Muscle layer of duodenum (tissue), 2 donors: Measurements from ENCODE around the gene NDUFB10.
"Not testable (repeated sequence)": the region's sequence is repeated elsewhere in the genome, so short reads cannot be mapped to it uniquely, and the experiment has no call there.

Experiments used
- H3K27ac ChIP-seq: one replicate; pipeline ENCODE4 v1.7.0; 2013; ENCODE audit warnings: mild to moderate bottlenecking, low read length
- H3K27me3 ChIP-seq: one replicate; pipeline ENCODE4 v1.7.0; 2013; ENCODE audit warnings: low read depth, mild to moderate bottlenecking, control low read depth, low read length
- H3K36me3 ChIP-seq, 2 donors: one replicate each; pipeline ENCODE4 v1.7.0; 2013; ENCODE audit warnings: low read length in 2 of 2, control low read depth in 1 of 2, mild to moderate bottlenecking in 1 of 2; ENCODE audit not compliant: insufficient read depth in 2 of 2, control insufficient read depth in 1 of 2
- H3K4me1 ChIP-seq, 2 donors: one replicate each; pipeline ENCODE4 v1.7.0; 2013; ENCODE audit warnings: low read length in 2 of 2, mild to moderate bottlenecking in 2 of 2, control low read depth in 1 of 2, moderate library complexity in 1 of 2; ENCODE audit not compliant: insufficient read depth in 2 of 2, control insufficient read depth in 1 of 2
- H3K4me3 ChIP-seq, 2 donors: one replicate each; pipeline ENCODE4 v1.7.0; 2013; ENCODE audit warnings: low read length in 2 of 2, low read depth in 1 of 2, mild to moderate bottlenecking in 1 of 2
- H3K9me3 ChIP-seq, 2 donors: one replicate each; pipeline ENCODE4 v1.7.0; 2013; ENCODE audit warnings: low read length in 2 of 2, control low read depth in 1 of 2, mild to moderate bottlenecking in 1 of 2; ENCODE audit not compliant: control insufficient read depth in 1 of 2
- donor health status: healthy.

NDUFB10 gene

DNA sequence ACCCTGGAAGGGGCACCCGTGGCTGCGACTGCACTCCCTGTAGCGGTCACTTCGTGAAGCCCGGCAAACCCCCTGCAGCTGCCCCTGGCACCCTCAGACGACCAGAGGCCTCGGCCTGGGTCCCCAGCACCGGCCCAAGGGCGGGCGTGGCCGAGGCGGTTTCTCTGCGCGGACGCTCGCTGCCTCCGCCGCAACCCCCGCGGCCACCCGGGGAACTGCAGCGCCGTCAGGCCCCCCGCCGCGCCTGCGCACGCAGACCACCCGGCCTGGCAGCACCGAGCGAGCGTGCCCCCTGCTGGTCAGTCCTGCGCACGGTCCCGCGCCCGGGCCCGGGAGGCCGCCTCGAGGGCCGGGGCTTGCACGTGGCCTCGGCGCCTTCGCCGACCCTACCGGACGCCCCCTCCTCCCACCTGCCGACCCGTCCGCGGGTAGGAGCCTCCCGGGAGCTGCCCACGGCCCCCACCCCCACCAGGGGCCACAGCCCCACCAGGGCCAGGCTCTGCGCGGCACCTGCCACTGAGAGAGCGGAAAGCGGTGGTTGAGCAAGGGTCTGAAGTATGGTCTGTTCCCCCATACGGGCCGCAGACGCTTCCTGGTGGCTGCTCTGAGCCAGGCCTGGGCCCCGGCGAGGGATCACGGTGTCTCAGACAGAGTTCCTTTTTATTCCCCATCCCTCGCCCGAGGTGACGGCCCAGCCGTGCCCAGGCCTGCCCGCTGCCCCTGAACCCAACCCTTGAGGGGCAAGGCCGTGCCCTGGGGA lies 29.6 kb upstream of the NDUFB10 start:
- peaks cover 0 to 3% of the 10 kb centered on the region in 2 donors for H3K4me1 ChIP-seq
- H3K36me3 ChIP-seq: no peaks in the 10 kb centered on the region
- no peaks in the 10 kb centered on the region for H3K27me3 ChIP-seq
- no peaks in the 10 kb centered on the region for H3K9me3 ChIP-seq
- no peak overlapping the region for H3K27ac ChIP-seq
- H3K4me3 ChIP-seq: peak overlapping the region in 1 of 2 donors; percentile 77

DNA sequence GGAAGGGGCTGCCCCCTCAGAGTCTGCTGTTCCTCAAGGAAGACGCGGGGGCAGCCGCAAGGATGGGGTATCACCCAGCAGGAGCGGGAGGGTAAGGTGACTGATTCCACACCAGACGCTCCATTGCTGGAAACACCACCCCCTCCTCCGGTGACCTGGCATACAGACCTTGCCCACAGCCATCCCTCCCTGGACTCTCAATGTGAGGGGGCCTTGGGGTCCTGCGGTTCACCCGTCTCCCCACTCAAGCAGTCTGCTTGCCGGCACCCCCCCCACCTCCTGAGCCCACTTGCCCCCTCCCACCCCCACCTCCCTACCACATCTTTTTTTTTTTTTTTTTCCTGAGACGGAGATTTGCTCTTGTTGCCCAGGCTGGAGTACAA lies 29.0 kb upstream of the NDUFB10 start:
- no peak overlapping the region for H3K4me3 ChIP-seq
- H3K4me1 ChIP-seq: peaks cover 0 to 3% of the 10 kb centered on the region in 2 donors
- H3K9me3 ChIP-seq: no peaks in the 10 kb centered on the region
- H3K36me3 ChIP-seq: no peaks in the 10 kb centered on the region
- H3K27ac ChIP-seq: no peak overlapping the region
- H3K27me3 ChIP-seq: no peaks in the 10 kb centered on the region

DNA sequence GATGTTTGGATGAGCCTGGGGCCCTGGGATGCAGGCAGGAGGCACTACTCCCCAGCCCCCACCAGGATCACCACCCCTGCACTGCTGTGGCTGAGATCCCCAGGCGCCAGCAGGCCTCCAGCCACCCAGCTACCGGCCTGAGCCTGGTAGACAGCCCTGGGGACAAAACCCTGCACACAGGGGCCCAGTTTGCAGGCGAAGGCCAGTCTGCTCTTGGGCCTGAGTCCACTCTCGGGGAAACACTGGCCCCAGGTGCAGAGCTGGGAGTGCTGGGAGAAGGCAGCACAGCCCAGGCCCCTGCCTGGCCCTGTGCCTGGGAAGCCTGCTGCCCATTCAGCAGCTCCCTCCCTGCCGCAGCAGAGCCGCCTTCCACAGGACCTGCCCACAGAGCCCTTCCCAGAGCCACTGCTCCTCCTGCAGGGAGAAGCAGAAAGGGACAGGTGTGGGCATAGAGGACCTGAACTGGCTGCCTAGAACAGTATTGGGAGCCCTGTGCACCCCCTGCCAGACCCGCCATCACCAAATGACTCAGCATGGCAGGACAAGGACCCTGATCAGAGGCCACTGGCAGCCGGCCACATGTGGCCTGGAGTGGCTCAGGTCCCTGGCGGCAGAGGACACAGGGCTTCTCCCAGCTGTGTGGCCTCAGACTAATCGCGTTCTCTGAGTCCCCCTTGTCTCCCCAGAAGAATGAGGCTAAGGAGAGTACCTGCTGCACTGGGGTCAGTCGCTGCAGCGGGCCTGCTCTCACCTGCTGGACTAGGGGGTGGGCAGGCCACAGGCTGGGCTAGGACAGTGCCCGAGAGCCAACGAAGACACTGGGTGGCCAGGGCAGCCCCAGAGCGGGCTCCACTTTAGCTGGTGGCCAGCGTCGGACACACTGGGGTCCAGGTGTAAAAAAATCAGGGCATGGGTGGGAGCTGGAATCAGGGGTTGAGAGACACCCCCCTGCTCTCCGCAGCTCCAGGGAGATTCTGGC lies 27.0 kb upstream of the NDUFB10 start:
- no peaks in the 10 kb centered on the region for H3K27me3 ChIP-seq
- no peak overlapping the region for H3K4me3 ChIP-seq
- H3K9me3 ChIP-seq: no peaks in the 10 kb centered on the region
- H3K36me3 ChIP-seq: peaks cover 4 to 5% of the 10 kb centered on the region in 2 donors
- peaks cover 0 to 3% of the 10 kb centered on the region in 2 donors for H3K4me1 ChIP-seq
- H3K27ac ChIP-seq: no peak overlapping the region

DNA sequence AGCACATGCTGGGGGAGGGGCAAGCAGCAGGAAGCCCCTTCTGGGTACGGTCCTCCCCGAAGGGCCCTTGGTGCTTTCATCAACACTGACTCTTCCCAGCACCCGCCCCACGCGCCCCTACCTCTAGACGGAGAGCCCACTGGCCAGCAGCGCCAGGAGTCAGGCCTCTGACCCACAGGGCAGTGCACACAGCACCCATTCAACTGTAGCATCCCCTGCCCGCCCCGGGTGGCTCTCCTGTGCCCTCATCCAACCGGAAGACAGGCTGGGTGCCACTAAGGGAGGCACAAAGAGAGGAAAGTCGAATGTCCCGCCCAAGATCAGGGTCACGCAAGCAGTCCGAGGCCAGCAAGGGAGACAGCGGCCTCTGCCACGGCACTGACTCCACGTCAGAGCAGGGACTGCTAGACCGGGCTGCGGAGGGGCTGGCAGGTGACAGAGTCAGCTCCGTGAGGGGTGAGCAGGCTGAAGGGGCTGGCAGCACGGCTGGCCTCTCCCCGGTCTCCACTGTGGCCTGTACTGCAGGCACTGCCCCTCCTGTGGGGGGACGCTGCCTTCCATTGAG lies 26.2 kb upstream of the NDUFB10 start:
- Histone ChIP-seq H3K4me1 (peaks cover 0 to 3% of the 10 kb centered on the region in 2 donors), H3K27ac (no peak overlapping the region), H3K4me3 (no peak overlapping the region), H3K9me3 (no peaks in the 10 kb centered on the region), H3K36me3 (peaks cover 7 to 13% of the 10 kb centered on the region in 2 donors), H3K27me3 (no peaks in the 10 kb centered on the region)

DNA sequence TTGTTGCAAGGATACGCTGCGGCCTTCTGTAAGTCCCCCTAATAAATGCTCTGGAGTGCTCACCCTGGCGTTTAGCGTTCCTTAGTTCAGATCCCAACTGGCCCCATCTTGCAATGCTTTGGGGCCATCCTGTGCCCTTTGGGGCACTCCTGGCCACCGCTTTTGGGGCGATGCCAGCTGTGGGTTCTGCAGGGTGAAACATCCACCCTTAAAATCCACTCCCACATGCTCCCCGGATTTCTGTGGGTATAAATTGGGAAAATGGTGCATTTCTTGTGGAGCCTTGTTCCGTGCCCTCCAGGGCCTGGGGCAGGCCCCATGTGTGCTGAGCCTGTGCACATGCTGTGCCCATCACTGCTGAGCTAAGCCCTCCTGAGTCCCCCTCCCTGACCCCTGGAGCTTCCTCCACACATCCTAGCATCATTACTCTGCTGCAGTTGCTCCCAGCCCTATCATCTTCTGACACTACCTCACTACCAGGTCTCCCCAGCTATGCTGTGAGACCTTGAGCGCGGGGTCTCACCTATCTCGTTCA lies 22.3 kb upstream of the NDUFB10 start:
- Histone ChIP-seq H3K36me3 (peaks cover 16 to 40% of the 10 kb centered on the region in 2 donors), H3K27me3 (no peaks in the 10 kb centered on the region), H3K27ac (no peak overlapping the region), H3K4me3 (no peak overlapping the region), H3K9me3 (no peaks in the 10 kb centered on the region), H3K4me1 (peaks cover 7% of the 10 kb centered on the region in 2 donors)

DNA sequence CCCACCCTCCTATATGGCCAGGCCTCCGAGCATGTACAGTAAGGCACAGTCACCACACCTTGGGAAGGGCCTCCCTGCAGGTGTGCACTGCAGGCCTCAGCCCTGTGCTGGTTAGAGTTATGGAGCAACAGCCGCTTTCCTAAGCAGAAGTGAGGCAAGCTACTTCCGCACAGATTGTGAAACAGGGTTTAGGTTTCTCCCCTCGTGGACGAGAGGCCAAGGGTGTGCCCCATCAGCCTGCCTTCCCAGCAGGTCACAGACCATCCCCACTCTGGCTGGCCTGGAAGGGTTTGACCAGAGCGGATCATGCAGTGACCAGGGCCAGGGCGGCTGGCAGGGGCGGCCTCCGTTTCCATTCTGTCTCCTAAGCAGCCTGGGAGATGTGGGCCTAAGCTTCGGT lies 21.0 kb upstream of the NDUFB10 start:
- H3K4me1 ChIP-seq: peaks cover 10 to 15% of the 10 kb centered on the region in 2 donors
- H3K27me3 ChIP-seq: no peaks in the 10 kb centered on the region
- H3K9me3 ChIP-seq: no peaks in the 10 kb centered on the region
- peak overlapping the region in 1 of 2 donors; percentile 11 for H3K4me3 ChIP-seq
- no peak overlapping the region for H3K27ac ChIP-seq
- peaks cover 16 to 40% of the 10 kb centered on the region in 2 donors for H3K36me3 ChIP-seq

DNA sequence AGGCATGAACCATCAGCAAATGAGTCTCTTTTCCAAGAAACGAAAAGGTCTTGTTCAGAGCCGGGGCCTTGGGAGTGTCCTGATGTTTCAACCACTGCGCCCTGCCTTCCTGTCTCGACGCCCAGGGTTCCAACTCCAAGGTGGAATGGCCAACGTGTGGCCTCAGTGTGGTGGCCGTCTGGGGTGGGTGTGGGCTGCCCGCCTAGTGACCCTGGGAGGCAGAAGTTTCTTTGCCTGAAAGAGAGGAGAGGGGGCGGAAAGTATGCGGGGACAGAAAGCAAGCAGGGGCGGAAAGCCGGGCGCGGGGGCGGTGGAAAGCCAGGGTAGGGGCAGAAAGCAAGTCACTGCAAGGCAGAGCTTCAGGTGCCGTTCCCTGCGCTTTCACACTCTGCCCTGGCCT lies 20.4 kb upstream of the NDUFB10 start:
- H3K27me3 ChIP-seq: no peaks in the 10 kb centered on the region
- no peak overlapping the region for H3K27ac ChIP-seq
- peak overlapping the region in 1 of 2 donors; percentile 11 for H3K4me3 ChIP-seq
- H3K4me1 ChIP-seq: peaks cover 10 to 15% of the 10 kb centered on the region in 2 donors
- peaks cover 16 to 40% of the 10 kb centered on the region in 2 donors for H3K36me3 ChIP-seq
- no peaks in the 10 kb centered on the region for H3K9me3 ChIP-seq

DNA sequence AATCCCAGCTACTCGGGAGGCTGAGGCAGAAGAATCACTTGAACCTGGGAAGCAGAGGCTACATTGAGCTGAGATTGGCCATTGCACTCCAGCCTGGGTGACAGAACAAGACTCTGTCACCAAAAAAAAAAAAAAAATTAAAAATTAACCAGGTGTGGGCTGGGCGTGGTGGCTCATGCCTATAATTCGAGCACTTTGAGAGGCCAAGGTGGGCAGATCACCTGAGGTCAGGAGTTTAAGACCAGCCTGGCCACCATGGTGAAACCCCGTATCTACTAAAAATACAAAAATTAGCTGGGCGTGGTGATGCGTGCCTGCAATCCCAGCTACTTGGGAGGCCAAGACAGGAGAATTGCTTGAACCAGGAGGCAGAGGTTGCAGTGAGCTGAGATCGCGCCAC lies 19.5 kb upstream of the NDUFB10 start:
- not testable (repeated sequence) for H3K27me3 ChIP-seq, H3K27ac ChIP-seq, H3K9me3 ChIP-seq, H3K4me3 ChIP-seq
- Histone ChIP-seq H3K4me1 (peaks cover 10 to 15% of the 10 kb centered on the region in 2 donors), H3K36me3 (peaks cover 16 to 40% of the 10 kb centered on the region in 2 donors)

DNA sequence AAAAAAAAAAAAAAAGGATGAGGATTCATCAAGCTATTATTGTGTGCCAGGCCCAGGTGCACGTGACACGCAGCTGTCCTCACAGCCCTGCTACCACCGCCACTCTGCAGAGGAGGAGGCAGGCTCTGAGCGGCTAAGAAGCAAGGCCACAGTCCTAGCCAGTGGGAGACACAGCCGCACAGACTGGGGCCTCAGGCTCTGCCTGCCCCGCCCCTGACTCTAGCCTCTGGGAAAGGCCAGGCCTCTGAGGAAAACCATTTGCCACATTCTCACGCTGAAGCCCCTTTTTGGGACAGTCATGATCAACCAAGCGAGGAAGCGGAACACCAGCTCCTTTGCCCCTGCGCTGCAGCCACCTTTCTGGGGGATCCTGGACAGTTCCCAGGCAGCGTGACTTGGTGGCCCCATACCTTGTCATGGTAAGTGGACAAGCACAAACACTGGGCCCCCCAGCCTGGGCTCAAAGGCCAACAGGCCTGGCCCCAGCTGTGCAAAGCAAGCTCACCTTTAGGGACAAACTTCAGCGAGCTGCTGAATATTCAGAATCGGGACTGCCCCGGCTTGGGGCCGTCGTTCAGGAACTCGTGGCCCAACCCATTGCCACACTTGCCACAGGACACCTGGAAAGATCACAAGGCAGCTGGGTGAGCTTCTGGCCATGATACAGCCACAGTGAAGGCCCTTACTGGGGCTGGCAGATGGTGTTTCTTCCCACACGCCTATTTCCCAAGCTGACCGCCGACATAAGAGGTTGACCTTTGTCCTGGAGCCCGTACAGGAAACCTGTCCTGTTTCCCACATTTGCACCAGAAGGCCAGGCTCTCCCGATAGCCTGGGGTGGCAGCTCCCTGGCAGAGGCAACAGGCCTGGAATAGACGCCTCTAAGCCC lies 18.8 kb upstream of the NDUFB10 start:
- Histone ChIP-seq H3K4me3 (peak overlapping the region in 1 of 2 donors; percentile 95), H3K27me3 (no peaks in the 10 kb centered on the region), H3K9me3 (no peaks in the 10 kb centered on the region), H3K4me1 (peaks cover 10 to 15% of the 10 kb centered on the region in 2 donors), H3K36me3 (peaks cover 16 to 40% of the 10 kb centered on the region in 2 donors), H3K27ac (no peak overlapping the region)
